Measurements from ENCODE around the gene RCE1.

DNA sequence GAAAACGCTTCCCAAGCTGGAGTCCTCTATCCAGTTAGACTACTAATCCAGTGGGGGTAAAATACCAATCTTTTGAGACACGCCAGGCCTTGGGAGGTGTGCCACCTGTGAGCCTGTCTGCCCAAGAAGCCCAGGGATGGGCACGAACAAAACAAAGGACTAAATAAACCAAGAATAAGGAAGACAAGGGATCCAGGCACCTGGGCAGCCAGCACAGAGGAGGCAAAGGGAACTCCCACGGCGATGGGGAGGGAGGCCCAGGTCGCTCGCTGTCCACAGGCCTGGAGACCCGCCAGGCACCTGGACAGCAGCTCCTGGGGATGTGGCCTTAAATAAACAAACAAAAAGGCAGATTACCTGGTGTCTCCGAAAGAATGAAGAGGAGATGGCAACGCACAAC is 45.0 kb downstream of the RCE1 start:
- no peak for TF ChIP-seq POLR2A (IDR thresholded peaks at IDR 0.05)
- TF ChIP-seq, protein P1, sequence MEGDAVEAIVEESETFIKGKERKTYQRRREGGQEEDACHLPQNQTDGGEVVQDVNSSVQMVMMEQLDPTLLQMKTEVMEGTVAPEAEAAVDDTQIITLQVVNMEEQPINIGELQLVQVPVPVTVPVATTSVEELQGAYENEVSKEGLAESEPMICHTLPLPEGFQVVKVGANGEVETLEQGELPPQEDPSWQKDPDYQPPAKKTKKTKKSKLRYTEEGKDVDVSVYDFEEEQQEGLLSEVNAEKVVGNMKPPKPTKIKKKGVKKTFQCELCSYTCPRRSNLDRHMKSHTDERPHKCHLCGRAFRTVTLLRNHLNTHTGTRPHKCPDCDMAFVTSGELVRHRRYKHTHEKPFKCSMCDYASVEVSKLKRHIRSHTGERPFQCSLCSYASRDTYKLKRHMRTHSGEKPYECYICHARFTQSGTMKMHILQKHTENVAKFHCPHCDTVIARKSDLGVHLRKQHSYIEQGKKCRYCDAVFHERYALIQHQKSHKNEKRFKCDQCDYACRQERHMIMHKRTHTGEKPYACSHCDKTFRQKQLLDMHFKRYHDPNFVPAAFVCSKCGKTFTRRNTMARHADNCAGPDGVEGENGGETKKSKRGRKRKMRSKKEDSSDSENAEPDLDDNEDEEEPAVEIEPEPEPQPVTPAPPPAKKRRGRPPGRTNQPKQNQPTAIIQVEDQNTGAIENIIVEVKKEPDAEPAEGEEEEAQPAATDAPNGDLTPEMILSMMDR (IDR thresholded peaks at IDR 0.05) = no peak
- TF ChIP-seq POLR2AphosphoS5 (IDR thresholded peaks at IDR 0.05) = no peak
